ENCODE data around the gene VTI1A.

The VTI1A gene

DNA sequence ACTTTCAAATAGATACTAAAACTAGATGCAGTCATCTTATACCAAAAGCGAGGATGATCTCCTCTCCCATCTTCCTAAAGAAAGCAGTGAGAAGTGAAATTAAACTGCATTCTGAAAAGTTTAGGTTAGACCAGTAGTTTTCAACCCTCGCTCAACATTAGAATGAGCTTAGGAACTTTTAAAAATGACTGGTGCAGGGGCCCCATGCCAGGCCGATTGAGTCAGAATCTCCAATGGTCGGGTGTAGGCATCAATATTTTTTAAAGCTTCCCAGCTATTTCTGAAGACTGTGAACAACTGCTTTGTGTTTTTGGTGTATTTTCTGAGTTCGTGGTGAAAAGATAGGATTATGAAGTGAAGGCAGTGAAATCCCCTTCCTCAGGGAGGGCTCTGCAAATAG, 146.0 kb downstream of the VTI1A start:
- no peak for DNase-seq

DNA sequence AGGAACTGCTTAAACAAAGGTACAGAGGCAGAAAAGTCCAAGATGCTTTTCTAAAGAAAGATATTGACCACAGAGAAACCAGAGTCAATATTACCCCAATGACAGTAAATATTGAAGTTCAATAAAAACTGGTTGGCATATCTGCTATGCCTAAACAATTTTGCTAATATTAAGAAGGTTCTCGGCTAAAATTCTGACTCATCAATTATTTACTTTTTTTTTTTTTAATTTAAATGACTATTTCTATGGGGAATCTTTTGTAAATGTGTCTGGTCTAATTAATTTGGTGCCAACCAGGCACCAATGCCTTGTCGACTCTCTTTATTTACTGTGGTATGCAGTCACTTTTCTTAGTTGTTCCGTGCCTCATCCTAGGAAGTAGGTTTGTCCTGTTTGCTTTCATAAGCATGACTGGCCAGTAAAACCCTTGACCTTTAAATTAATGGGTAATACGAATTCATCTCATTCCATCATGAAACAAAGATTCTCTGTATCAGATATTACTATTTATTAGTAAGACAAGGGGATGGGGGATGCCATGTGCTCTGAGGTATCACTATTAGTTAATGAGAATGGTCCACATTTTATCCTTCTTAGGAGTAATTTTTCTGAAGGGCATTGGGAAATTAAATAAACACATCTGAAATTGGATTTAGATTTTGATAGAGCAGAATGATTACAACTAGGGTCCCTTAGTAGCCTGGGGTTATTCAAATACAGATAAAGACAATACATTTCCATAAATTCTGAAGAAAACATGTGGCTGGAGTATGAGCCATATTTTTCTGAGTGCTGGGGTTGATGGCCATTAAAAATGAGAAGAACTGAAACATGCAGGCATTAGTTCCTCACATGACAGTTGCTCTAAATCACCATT, 154.4 kb downstream of the VTI1A start:
- no peak for DNase-seq

DNA sequence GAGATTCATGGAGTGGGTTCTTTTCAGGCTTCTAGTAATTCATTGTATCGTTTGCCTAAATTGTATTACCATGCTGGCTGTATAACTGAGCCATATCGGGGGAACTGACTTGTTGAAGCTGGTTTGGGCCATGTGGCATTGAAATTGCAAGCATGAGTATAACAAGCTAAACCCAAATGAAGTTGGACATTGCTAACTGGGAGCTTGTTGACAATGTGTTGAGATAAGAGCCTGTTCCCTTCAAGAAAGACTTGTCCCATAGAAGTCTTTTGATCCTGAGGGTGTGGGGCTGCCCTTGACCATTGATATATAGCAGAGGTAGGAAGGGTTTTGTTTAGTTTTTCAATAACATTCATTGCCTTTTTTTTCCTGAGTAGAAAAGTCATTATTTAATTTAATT, 156.0 kb downstream of the VTI1A start:
- DNase-seq: no peak

DNA sequence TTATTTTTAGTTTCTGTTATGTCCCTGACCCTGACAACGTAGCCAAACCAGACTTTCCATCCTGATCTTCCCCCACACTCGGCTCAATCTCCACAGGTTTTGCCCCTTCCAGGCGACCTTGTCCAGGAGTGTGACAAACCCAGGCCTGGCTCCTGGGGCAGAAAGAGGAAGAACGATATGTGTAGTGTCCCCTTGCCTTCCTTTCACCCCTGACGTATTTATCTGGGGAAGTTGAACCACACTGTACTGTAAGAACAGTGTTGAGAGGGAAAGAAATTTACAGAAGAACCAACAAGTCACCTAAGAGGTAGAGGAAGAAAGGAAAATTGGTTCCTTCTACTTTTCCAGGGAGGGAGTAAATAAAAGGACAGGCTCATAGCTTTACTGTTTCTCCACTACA, 158.0 kb downstream of the VTI1A start:
- DNase-seq: no peak

DNA sequence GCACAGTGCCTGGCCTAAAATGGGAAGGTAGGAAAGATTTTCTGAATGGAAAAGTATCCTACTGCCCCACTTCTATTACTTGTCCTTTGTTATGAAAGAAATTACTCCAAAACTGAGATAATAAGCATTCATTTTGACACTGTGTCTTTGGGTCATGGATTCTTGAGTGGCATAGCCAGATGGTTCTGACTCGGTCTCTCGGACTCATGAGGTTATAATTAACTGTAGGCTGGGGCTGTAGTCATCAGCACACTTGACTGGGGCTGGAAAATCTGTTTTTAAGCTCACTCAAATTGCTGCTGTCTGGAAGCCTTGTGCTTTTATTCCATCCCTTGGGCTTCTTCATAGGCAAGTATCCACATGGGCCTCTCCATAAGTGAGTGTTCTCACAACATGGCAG, 160.5 kb downstream of the VTI1A start:
- no peak for DNase-seq

DNA sequence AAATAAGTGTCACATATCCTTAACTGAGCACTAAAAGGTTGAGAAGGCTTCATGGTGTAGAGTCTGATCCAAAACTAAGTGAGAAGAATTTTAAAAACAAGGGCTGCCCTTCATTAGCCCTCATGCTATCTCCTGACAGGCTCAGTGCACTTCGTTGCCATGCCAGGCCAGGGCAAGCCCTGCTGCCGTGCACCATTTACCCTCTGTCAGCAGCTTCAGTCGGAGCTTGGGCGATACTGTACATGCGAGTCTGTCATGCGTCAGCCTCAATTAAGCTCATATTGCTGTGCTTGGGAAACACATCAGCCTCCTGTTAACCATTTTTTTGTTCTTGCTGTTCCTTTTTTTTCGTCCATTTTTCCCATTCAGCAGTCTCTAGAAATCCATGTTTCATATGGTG, 166.6 kb downstream of the VTI1A start:
- no peak for DNase-seq

DNA sequence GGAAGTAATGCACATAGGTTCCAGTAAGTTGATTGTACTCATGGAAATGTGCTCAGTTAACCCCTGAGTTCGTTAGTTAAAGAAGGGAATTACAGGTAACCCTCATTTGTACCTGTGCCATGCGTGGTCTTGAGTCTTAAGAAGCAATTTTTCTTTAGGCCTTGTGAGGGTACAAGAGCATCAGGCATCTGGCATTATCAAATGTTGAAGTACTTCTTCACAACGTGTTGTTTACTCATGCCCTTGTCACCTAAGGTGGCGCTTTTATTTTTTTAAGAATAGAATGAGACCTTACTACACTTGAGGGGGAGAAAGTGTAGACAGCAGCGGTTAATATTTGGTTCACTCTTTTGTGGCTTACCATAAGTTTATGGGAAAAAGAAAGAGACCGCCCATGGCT, 167.1 kb downstream of the VTI1A start:
- DNase-seq: no peak

DNA sequence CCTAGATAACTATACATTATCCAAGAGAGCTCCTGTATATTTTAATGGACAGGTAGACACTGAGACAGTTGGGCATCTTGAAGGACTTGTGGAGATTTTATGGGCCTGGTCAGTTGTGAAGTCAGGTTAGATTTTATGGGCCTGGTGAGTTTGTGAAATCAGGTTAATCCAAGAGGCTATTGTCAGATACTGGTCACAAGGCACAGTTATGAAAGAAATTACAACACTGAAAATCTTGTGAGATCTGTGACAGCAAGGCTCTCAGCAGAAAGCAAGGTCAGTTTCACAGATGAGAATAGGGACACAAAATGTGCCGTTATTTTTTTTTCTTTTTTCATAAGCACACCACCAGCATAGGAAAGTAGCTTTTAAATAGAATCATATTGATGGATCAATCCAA, 167.6 kb downstream of the VTI1A start:
- no peak for DNase-seq

DNA sequence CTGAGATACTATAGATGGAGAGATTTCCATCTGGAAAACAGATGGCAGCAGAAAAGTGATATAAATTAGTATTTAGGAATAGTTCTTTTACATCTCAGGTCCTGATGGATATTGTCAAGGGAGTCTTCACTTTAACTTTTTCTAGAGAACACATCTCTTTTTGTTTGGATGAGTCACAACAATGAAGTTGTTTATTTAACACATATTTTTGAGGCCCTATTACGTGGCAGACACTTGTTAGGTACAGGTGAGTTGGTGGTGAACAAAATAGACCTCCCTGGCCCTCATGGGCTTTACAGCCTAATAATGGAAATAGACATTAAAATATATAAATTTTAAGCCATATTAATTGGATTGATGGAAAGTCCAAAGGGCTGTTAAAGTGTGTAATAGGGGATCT, 168.3 kb downstream of the VTI1A start:
- DNase-seq: no peak

DNA sequence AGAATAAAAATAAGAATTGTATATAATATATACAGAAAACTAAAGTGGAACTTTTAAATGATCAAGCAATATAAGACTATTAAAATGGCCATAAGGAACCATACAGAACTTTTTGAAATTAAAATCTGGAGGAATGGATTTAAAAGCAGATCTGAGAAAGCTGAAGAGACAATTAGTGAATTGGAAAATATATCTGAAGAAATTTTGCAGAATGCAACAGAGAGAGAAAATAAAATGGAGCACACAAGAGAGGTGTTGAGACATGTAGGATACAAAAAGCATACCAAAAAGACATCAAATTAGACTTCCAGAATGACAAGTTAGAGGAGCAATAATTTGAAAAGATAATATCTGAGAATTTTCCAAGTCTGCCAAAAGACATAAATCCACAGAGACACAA, 169.6 kb downstream of the VTI1A start:
- DNase-seq: no peak

DNA sequence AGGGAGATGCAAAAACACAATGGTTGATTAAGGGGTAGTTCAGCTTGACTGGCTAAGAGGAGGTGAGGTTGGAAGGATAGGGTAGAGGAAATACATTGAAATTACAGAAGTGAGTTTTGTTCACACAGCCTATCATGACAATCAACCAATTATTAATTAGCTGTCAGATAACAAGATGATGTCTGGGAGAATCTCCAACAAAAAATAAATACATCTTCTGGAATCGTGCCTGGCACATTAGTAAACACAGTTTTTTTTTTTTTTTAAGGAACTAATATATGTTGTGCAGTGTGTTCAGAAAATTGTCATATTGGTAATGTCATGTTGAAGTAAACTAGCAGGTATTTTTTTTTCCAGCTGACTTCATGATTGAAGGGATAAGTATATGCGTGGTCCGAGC, 171.8 kb downstream of the VTI1A start:
- no peak for DNase-seq

DNA sequence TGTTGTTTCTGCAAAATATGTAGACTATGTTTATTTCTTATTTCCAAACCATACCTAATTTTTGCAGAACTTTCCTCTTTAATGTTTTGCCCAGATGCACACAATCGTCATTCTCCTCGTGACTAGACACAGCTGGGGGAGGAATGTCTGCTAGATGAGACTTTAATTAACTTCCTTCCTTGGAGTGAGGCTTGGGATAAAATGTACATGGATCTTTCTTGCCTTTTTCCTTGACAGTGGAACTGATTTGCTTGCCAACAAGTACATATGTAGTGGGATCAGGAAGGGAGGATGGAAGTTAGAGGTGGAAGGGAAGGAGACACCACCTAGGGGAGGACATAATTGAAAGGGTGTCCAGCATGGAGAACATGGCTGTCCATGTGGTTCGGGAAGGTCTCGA, 172.5 kb downstream of the VTI1A start:
- no peak for DNase-seq

DNA sequence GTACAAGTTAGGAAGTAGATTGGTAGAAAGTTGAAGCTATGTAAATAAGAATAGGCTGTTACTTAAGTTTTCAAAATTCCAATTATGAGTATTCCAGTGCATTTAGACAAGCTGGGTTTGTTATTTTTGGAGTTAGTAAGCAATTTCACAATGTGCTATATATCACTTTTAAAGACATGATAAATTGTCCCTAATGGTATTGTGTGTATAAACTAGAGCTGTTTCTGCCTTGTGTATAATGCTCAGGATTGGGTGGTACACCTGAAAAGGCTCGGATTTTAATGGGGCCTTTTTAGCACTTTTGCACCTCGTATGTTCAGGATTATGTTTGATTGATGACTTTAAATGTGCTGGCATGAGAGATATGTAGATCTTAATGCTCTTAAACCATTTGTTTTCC, 175.8 kb downstream of the VTI1A start:
- no peak for DNase-seq

DNA sequence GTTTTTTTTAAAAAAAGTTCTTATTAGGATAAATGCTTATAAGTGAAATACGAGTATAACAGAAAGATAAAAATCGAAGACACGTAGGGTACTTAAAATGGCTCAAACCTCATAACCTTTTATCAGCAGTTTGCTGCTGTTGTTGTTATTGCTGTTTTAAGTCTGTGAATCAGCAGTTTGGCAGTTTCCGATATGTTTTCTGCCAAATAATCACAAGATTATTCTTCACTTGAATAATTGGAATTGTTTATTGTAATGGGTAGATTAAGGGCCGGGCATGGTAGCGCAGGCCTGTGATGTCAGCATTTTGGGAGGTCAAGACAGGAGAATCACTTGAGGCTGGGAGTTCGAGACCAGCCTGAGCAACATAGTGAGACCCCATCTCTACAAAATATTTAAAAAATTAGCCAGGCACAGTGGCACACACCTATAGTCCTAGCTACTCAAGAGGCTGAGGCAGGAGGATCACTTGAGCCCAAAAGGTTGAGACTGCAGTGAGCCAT, 177.6 kb downstream of the VTI1A start:
- no peak for DNase-seq

DNA sequence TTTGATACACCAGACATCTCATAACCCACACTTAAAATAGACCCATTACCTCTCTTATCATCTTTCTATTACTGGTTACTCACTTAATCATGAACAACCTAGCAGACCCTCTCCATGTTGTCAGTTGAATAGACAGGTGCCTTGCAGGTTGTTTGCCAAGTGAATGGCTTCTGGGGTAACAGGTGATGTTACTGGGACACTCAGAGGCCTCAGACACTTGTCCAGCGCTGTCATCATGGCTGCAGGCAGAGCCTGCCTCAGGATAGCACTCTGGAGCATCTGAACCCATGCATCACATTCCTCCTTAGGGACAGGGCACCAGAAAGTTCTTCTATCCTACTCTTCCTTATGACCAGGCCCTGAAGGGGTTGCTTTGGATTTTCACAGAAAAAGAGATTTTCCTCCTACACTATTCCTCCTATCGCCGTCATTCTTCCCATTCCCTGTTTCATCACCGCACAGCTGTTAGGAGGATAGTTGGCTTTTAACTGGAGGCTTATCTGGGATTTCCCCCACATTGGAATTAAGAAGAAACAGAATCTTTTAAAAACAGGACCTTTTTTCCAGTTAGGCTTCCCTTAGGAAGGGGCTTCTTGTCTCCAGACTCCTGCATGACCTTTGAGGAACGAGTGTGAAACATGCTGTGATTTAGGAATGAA, 182.1 kb downstream of the VTI1A start:
- no peak for DNase-seq

DNA sequence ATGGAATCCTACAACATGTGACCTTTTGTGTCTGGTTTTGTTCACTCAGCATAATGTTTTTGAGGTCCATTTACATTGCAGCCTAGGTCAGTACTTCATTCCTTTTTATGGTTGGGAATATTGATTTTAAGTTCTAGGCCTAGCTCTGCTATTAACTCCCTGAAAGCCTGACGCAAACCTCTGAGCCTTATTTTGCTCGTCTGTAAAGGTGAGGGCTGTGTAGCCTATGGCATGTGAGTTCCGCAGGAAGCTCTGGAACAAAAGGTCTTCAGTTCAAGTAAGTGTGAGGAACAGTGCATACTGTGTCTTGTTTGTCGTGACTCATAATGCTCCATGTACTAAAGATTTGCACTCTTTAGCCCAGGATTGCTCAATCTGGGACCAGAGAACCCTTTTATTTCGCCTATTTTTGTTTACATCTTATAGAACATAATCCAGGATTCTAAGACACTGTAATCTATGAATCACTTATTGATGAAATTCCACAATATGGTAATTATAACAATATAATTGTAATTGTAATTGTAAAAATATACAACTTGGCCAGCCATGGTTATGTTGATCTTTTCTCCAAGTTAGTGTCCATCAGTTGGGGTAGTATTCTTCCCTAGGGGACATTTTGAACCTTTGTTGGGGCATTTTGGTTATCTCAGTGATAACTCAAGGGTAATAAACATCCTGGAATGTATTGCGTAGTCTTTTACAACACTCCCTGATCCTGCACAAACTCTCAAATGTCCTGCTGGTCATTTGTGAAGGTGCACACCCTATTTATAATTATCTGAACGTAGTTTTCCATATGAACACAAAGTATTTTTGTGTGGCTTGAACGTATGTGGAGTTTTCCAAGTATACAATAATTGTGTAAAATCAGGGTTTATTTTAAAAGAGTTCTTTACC, 184.7 kb downstream of the VTI1A start:
- no peak for DNase-seq

DNA sequence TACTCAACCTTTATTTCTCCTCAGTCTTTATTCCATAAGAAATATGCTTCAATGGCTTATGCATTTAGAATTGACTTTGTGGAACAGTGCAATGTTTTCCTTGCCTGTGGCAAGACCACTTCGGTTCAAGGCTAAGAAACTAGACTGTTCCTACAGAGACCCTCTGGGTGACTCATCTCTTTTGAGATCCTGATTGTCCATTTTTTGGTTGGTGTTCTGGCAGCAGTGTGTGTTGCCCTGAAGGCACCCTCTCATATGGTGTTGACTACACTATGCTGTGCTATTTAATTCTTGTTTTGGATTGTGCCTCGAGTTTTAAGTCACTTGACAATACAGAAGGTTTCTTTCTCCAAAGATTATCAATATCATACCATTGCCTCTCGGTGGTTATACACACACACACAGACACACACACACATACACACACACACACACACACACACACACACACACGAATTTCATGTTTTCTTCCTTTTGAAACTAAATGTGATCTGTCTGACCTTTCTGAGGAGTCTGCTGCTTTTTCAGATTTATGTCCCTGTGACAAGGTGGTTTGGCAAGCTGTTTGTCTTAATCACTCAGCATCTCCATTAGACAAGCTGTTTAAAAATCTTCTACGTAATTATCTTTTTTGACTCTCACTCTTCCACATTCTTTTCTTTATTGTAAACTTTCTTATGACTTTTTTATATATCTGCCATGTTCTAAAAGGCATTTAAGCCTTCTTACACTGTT, 187.2 kb downstream of the VTI1A start:
- no peak for DNase-seq

DNA sequence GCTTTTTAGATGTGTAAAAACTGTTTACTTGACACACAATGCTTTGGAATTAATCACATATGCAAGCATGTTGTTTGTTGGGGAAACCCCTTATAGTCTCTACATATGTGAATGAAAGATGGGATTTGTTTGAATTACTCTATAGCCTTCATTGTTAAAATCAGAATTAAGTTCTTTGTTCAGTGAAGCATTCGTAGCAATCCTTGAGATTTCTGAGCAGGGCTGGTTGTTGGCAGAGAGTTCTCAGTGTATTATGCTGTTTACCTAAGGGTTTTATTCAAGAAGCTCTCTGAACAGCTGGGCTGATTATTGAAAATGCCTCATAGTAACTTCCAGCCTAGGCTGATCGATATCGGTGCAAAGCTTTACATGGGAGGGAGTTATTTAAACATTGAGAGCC, 190.9 kb downstream of the VTI1A start:
- DNase-seq: no peak

DNA sequence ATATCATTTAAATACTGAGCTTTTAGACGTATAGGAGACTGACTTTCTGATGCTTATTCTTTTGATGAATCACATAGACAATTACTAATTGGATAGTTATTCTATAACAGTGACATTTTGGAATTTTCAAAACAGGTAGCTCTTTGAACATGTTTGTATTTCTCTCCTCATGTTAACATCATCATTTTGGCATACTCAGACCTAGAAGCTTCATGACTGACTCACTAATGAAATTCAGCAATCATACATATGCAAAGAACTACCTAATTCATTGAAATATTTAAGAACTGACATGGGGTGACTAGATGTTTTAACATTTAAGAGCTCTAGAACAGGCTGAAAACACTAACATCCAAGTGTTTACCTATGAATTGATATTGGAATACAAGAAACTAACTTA, 192.3 kb downstream of the VTI1A start:
- no peak for DNase-seq

DNA sequence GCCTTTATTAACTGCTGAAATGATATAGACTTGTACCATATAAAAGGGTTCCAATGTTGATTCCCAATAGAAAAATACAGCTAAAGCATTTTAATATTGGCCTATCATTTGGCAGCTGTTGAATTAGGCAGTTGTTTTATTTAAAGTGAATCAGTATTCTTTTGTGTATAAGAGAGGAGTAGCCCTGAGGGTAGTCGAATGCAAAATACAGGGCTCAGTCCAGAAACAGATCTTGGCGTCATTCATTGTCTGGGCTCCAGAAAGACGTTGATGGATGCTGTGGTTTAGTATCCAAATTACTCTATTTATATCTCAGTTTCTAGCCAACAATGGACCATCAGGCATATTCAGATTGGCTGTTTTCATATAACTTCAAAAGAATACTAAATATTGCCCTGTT, 193.6 kb downstream of the VTI1A start:
- no peak for DNase-seq

DNA sequence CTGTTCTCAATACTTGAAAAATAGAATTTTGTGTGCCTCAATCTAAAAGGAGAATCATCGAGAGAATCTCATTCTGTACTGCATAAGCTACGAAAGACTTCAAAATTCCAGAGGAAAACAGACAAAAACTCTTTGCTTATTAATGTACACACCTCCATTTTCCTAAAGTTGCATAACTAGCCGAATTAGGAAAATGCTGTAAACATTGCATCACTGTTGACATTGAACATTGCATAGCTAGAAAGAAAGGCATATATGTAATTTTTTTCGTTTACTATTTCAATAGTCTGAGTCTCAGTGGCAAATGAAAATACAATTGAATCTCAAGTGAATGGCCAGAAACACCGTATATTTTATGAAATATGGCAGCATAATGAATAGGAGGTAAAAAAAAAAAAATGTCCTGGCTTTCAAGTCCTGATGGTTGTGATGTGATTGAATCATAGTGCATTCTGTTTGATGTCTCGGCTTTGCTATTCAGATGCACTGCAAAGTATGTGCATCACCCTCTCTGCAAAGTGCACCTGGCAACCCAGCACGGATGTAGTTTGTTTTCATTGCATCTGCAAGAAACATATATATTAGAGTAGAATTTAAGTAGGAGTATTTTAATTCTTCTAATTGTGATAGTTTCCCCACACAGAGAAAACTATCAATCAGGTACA, 196.7 kb downstream of the VTI1A start:
- DNase-seq: no peak

DNA sequence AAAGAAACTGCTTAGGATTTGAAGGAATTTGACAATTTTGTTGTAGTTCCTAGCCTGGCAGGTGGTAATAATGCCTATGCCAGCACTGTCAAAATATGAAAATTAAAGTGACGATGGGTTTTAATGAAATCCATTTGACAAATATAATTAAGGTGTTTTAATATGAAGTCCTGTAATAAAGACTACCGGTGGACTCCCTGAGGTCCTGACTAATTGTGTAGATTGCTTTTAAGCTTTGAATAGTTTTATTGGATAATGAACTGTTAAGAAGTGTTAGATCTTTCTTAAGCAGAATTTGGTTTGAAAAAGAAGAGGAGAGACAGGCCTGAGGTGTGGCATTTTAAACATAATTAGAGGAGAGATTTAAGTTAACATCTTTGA, 197.2 kb downstream of the VTI1A start:
- no peak for DNase-seq
